Endothelial cell of umbilical vein (primary cell): ENCODE data around the gene CX3CR1. TPM values are rescaled to one million over a fixed set of nuclear protein-coding genes. Genes with fewer than 3 reads are reported as not detected.

Experiments used
- BruUV-seq: library from RNA; stranded (reverse); fragments of 400-500 nt; replicated peaks from 2 replicates; lab custom pipeline; 2021; lab: Mats Ljungman, UMichigan
- CTCF ChIA-PET: fragments of 300-600, 350-600 bp; sonication (Branson Sonifier 250); formaldehyde crosslinking; loops from one replicate; lab custom pipeline; 2021; ENCODE audit warnings: antibody characterized with exemption, inconsistent platforms; lab: Charles Lee
- POLR2A ChIA-PET: fragments of 300-600, 350-600 bp; sonication (Branson Sonifier 250); formaldehyde crosslinking; loops from one replicate; lab custom pipeline; 2021; ENCODE audit warnings: antibody characterized with exemption, inconsistent platforms; lab: Charles Lee
- DNase-seq: peaks from one replicate; pipeline ENCODE4 v3.0.0-alpha.2; 2011; ENCODE audit warnings: low read depth, low spot score
- FAIRE-seq: peaks from 2 replicates; lab custom pipeline; 2011; peaks lifted over from hg19 to GRCh38; lab: Jason Lieb, UNC
- H2AFZ ChIP-seq: 2 replicates; pipeline ENCODE4 v1.6.0; 2012; ENCODE audit warnings: low read depth, low read length, control low read depth, inconsistent platforms
- H3K27ac ChIP-seq: 2 replicates; pipeline ENCODE4 v1.5.1; 2011; ENCODE audit warnings: low read depth, mild to moderate bottlenecking, control low read depth, low read length, moderate library complexity; ENCODE audit not compliant: insufficient read depth
- H3K27me3 ChIP-seq, 2 experiments: 2 replicates each; pipeline versions ENCODE4 v1.6.0 to v1.6.1; 2011; ENCODE audit warnings: low read length in 2 of 2, mixed read lengths in 1 of 2; ENCODE audit not compliant: control insufficient read depth in 2 of 2, insufficient read depth in 2 of 2
- H3K36me3 ChIP-seq, 2 experiments: 2 replicates in 1 of 2; 3 replicates in 1 of 2; pipeline ENCODE4 v1.5.1; 2011; ENCODE audit warnings: low read length in 2 of 2, mild to moderate bottlenecking in 1 of 2, moderate library complexity in 1 of 2; ENCODE audit not compliant: control insufficient read depth in 2 of 2, insufficient read depth in 2 of 2; ENCODE audit errors: extremely low read depth in 1 of 2
- H3K4me1 ChIP-seq: 3 replicates; pipeline ENCODE4 v1.5.1; 2011; ENCODE audit warnings: mild to moderate bottlenecking, low read length; ENCODE audit not compliant: control insufficient read depth, insufficient read depth; ENCODE audit errors: extremely low read depth
- H3K4me2 ChIP-seq: 2 replicates; pipeline ENCODE4 v1.6.1; 2011; ENCODE audit warnings: low read length, control low read depth, mixed read lengths; ENCODE audit not compliant: insufficient read depth
- H3K4me3 ChIP-seq, 3 experiments: fragments of 200-600 bp in 1 of 3; sonication (generic), shearing (Covaris generic) in 1 of 3; replicated peaks in 1 of 3; 2 replicates each; pipeline ENCODE4 v1.5.1; 2011 to 2016; ENCODE audit warnings: control low read depth in 3 of 3, low read length in 3 of 3, mild to moderate bottlenecking in 2 of 3, inconsistent platforms in 1 of 3, low read depth in 1 of 3, moderate library complexity in 1 of 3; ENCODE audit not compliant: insufficient read depth in 1 of 3
- H3K79me2 ChIP-seq: 2 replicates; pipeline ENCODE4 v1.6.0; 2012; ENCODE audit warnings: low read length, inconsistent platforms; ENCODE audit not compliant: control insufficient read depth, insufficient read depth
- H3K9ac ChIP-seq: replicated peaks from 2 replicates; pipeline ENCODE3; 2011; ENCODE audit warnings: low read length, control low read depth; ENCODE audit not compliant: insufficient read depth; ENCODE audit errors: extremely low read depth
- H3K9me1 ChIP-seq: replicated peaks from 3 replicates; pipeline ENCODE4 v1.6.0; 2011; ENCODE audit warnings: mild to moderate bottlenecking, low read length; ENCODE audit not compliant: control insufficient read depth, insufficient read depth; ENCODE audit errors: extremely low read depth
- H3K9me3 ChIP-seq: replicated peaks from 2 replicates; pipeline ENCODE4 v1.5.1; 2012; ENCODE audit warnings: low read length, inconsistent platforms; ENCODE audit not compliant: control insufficient read depth, insufficient read depth
- H4K20me1 ChIP-seq: replicated peaks from 2 replicates; pipeline ENCODE3; 2011; ENCODE audit warnings: mild to moderate bottlenecking, low read length; ENCODE audit not compliant: control insufficient read depth, insufficient read depth; ENCODE audit errors: extremely low read depth
- CTCF ChIP-seq, 2 donors: IDR thresholded peaks; 1 replicate in 1 of 2; 2 replicates in 1 of 2; pipeline ENCODE4 v1.5.1; 2011; ENCODE audit warnings: low read length in 2 of 2, mild to moderate bottlenecking in 2 of 2, moderate library complexity in 2 of 2, control low read depth in 1 of 2, inconsistent platforms in 1 of 2, low read depth in 1 of 2; ENCODE audit not compliant: insufficient read depth in 1 of 2; ENCODE audit errors: extremely low read depth in 1 of 2
- EZH2 ChIP-seq: IDR thresholded peaks from 2 replicates; pipeline ENCODE4 v1.6.1; 2012; ENCODE audit warnings: borderline replicate concordance, low read depth, mild to moderate bottlenecking, moderate library complexity, low read length, inconsistent platforms; ENCODE audit not compliant: severe bottlenecking
- FOS ChIP-seq: IDR thresholded peaks from 2 replicates; pipeline ENCODE4 v1.6.1; 2011; ENCODE audit warnings: mild to moderate bottlenecking, low read length, moderate library complexity, borderline replicate concordance; ENCODE audit not compliant: insufficient read depth
- GATA2 ChIP-seq: IDR thresholded peaks from 2 replicates; pipeline ENCODE4 v1.7.0; 2011; ENCODE audit warnings: low read depth, mild to moderate bottlenecking, moderate library complexity, mixed read lengths, low read length; ENCODE audit not compliant: insufficient read length, insufficient read depth
- JUN ChIP-seq: IDR thresholded peaks from 2 replicates; pipeline ENCODE4 v1.6.1; 2011; ENCODE audit warnings: borderline replicate concordance, low read depth; ENCODE audit not compliant: insufficient read length, insufficient read depth
- MAX ChIP-seq: IDR thresholded peaks from 2 replicates; pipeline ENCODE4 v1.6.1; 2011; ENCODE audit not compliant: insufficient read depth, insufficient read length
- MYC ChIP-seq: IDR thresholded peaks from one replicate; pipeline ENCODE4 v1.6.1; 2011; ENCODE audit warnings: mild to moderate bottlenecking, low read depth, low read length
- POLR2A ChIP-seq: IDR thresholded peaks from 2 replicates; pipeline ENCODE4 v1.6.1; 2012; ENCODE audit warnings: low read depth, mild to moderate bottlenecking, control low read depth, low read length
- POLR2AphosphoS5 ChIP-seq: IDR thresholded peaks from 2 replicates; pipeline ENCODE4 v1.6.1; 2012; ENCODE audit warnings: low read depth, mild to moderate bottlenecking, control low read depth, low read length, moderate library complexity; ENCODE audit not compliant: insufficient read depth
- dilution Hi-C: fragments of 300-500 bp; cut with MboI; formaldehyde crosslinking; loops from one replicate; pipeline ENCODE4 v1.15.0; 2019; ENCODE audit warnings: low sequenced_read_pairs; ENCODE audit not compliant: extremely low pct_ligation_motif_present
- intact Hi-C: fragments of 100-400 bp; cut with micrococcal nuclease; formaldehyde crosslinking; loops from one replicate; pipeline ENCODE4 v1.10.0; 2022
- polyA plus RNA-seq, 4 experiments: library from polyadenylated mRNA; depleted of rRNA in 3 of 4; stranded (reverse) in 3 of 4; unstranded in 1 of 4; fragments of >200 nt; gene quantifications; 2 replicates each; pipeline versions ENCODE4 v1.2.1 to v1.2.3, GENCODE V29; 2011 to 2012; ENCODE audit warnings: missing spikeins in 1 of 4
- total RNA-seq: library from RNA; stranded (reverse); gene quantifications from 2 replicates; pipeline ENCODE4 v1.2.3, GENCODE V29; 2021

The CX3CR1 gene
- total and polyA plus RNA-seq, 2 donors (not counting 3 experiments of a cell fraction or from before 2014, with no cell fraction given) = not detected

GRCh38 chr3:39224288-39224687 is 55.5 kb downstream of the CX3CR1 start:
- DNase-seq = no peak
- Histone ChIP-seq H4K20me1 (no peaks in the 10 kb centered on the region), H3K4me3 (no peak overlapping the region), H3K27me3 (peaks cover 15 to 16% of the 10 kb centered on the region in 2 experiments), H3K9ac (no peak overlapping the region), H3K9me3 (no peaks in the 10 kb centered on the region), H3K9me1 (no peaks in the 10 kb centered on the region), H3K27ac (no peak overlapping the region), H3K4me2 (no peak overlapping the region), H3K36me3 (no peaks in the 10 kb centered on the region), H3K79me2 (no peaks in the 10 kb centered on the region), H2AFZ (no peak overlapping the region), H3K4me1 (no peaks in the 10 kb centered on the region)
- dilution Hi-C loops = no loop called here
- ChIA-PET CTCF (interaction anchor here (0.7 to 3.2 kb wide), 5 partner anchors 9 to 98 kb away, joined by 3 to 20 read pairs (median 3); no protein-coding TSS in a partner anchor), POLR2A (no interaction called here)
- no TSS peak for BruUV-seq
- no peak for FAIRE-seq
- TF ChIP-seq MAX (no peak), GATA2 (no peak), POLR2AphosphoS5 (no peak), JUN (no peak), POLR2A (no peak), CTCF (IDR thresholded peaks at IDR 0.05; ENCODE audit: extremely low read depth in 1 of 2, insufficient read depth in 1 of 2, low read depth in 1 of 2, low read length in 2 of 2) (no peak), EZH2 (no peak), MYC (no peak), FOS (no peak)
- intact Hi-C loops = no loop called here
